ENCODE results near the gene LRMDA. TPM values are rescaled to one million over a fixed set of nuclear protein-coding genes. Genes with fewer than 3 reads are reported as not detected.
"Not testable (repeated sequence)": the region's sequence is repeated elsewhere in the genome, so short reads cannot be mapped to it uniquely, and the experiment has no call there.

LRMDA gene
- total and polyA plus RNA-seq, 7 donors, result 2.8 to 22.2 (median 9.0) TPM

DNA sequence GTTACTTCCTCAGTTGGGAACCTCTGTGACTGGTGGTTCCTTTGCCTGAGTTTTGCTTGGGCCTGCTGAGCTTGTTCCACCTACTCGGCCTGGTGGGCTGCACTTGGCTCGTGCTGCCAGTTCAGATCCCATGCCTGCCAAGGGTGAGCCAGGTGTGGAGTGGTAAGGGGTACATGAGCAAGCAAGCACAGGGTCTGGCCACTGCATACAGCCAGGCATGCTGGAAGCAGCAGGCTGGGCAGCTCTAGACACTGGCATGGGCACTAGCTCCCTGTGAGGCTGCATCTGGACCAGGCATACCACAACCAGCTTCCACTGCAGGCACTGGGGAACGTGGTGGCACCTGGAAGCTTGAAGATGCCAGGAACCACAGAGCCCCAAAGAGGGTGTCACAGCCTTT is 624.0 kb downstream of the LRMDA start:
- H3K4me3 ChIP-seq, result no peak overlapping the region
- no peaks in the 10 kb centered on the region for H3K36me3 ChIP-seq
- WGBS, 2 donors, result 90 to 91% methylated on average over 3 of the region's 3 CpGs
- H3K9me3 ChIP-seq, result peaks cover 0 to 2% (median 0%) of the 10 kb centered on the region in 4 donors
- no peaks in the 10 kb centered on the region for H3K27me3 ChIP-seq
- DNase-seq, result no peak
- intact Hi-C loops (cut with DNase I), result no loop called here
- H3K4me1 ChIP-seq, result peaks cover 0 to 12% (median 10%) of the 10 kb centered on the region in 4 donors
- no peak overlapping the region for H3K27ac ChIP-seq
- no peak for TF ChIP-seq POLR2A (IDR thresholded peaks at IDR 0.05)
- TF ChIP-seq POLR2AphosphoS5 (IDR thresholded peaks at IDR 0.05), result no peak
- TF ChIP-seq EP300 (IDR thresholded peaks at IDR 0.05), result no peak
- TF ChIP-seq, protein P1, sequence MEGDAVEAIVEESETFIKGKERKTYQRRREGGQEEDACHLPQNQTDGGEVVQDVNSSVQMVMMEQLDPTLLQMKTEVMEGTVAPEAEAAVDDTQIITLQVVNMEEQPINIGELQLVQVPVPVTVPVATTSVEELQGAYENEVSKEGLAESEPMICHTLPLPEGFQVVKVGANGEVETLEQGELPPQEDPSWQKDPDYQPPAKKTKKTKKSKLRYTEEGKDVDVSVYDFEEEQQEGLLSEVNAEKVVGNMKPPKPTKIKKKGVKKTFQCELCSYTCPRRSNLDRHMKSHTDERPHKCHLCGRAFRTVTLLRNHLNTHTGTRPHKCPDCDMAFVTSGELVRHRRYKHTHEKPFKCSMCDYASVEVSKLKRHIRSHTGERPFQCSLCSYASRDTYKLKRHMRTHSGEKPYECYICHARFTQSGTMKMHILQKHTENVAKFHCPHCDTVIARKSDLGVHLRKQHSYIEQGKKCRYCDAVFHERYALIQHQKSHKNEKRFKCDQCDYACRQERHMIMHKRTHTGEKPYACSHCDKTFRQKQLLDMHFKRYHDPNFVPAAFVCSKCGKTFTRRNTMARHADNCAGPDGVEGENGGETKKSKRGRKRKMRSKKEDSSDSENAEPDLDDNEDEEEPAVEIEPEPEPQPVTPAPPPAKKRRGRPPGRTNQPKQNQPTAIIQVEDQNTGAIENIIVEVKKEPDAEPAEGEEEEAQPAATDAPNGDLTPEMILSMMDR (IDR thresholded peaks at IDR 0.05), result no peak

DNA sequence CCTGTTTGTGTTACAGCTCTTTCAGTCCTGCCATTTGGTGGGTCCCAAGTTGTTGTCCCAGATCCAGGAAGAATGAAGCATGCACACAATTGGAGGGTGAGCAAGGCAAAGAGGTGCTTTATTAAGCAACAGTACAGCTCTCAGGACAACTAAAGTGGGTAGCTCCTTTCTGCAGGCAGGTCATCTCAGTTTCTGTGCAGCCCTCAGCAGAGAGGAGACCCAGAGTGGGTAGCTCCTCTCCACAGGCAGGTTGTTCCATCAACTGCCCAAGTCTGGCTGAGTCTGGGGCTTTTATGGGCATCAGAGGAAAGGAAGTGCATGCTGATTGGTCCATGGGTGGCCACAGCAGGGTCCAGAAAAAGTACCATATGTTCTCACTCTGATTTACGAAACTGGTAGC is 624.5 kb downstream of the LRMDA start:
- intact Hi-C loops (cut with DNase I), result no loop called here
- H3K4me1 ChIP-seq, result peaks cover 0 to 7% (median 5%) of the 10 kb centered on the region in 4 donors
- no peaks in the 10 kb centered on the region for H3K27me3 ChIP-seq
- 97 to 98% methylated on average over 1 of the region's 1 CpG for WGBS, 2 donors
- no peak overlapping the region for H3K27ac ChIP-seq
- H3K9me3 ChIP-seq, result peaks cover 0 to 2% (median 0%) of the 10 kb centered on the region in 4 donors
- no peak for TF ChIP-seq POLR2AphosphoS5 (IDR thresholded peaks at IDR 0.05)
- no peak for TF ChIP-seq EP300 (IDR thresholded peaks at IDR 0.05)
- no peak for TF ChIP-seq POLR2A (IDR thresholded peaks at IDR 0.05)
- TF ChIP-seq, protein P1 (IDR thresholded peaks at IDR 0.05), result no peak
- no peak for DNase-seq
- H3K36me3 ChIP-seq, result no peaks in the 10 kb centered on the region
- no peak overlapping the region for H3K4me3 ChIP-seq

GRCh38 chr10:76060993-76061392 is 629.6 kb downstream of the LRMDA start:
- H3K27me3 ChIP-seq; DNase-seq; H3K36me3 ChIP-seq; H3K4me3 ChIP-seq; H3K9me3 ChIP-seq; H3K4me1 ChIP-seq; intact Hi-C loops (cut with DNase I); H3K27ac ChIP-seq: not testable (repeated sequence)
- 92% methylated on average over 2 of the region's 2 CpGs for WGBS, 2 donors

GRCh38 chr10:76066457-76066856 is 635.0 kb downstream of the LRMDA start:
- Histone ChIP-seq H3K27ac (no peak overlapping the region), H3K9me3 (no peaks in the 10 kb centered on the region), H3K4me1 (peaks cover 0 to 19% (median 13%) of the 10 kb centered on the region in 4 donors), H3K36me3 (no peaks in the 10 kb centered on the region), H3K27me3 (no peaks in the 10 kb centered on the region), H3K4me3 (no peak overlapping the region)
- TF ChIP-seq POLR2AphosphoS5 (IDR thresholded peaks at IDR 0.05) (no peak), POLR2A (IDR thresholded peaks at IDR 0.05) (no peak), EP300 (IDR thresholded peaks at IDR 0.05) (no peak)
- TF ChIP-seq, protein P1 (IDR thresholded peaks at IDR 0.05), result no peak
- DNase-seq, result no peak
- 93 to 95% methylated on average over 1 of the region's 1 CpG for whole genome bisulfite sequencing, 2 donors
- intact Hi-C loops (cut with DNase I), result no loop called here

GRCh38 chr10:76067447-76067846 is 636.0 kb downstream of the LRMDA start:
- Histone ChIP-seq H3K4me3 (no peak overlapping the region), H3K36me3 (no peaks in the 10 kb centered on the region), H3K27me3 (no peaks in the 10 kb centered on the region), H3K4me1 (peaks cover 0 to 28% (median 20%) of the 10 kb centered on the region in 4 donors), H3K27ac (no peak overlapping the region), H3K9me3 (no peaks in the 10 kb centered on the region)
- TF ChIP-seq, protein P1 (IDR thresholded peaks at IDR 0.05), result no peak
- TF ChIP-seq POLR2AphosphoS5 (IDR thresholded peaks at IDR 0.05) (no peak), POLR2A (IDR thresholded peaks at IDR 0.05) (no peak), EP300 (IDR thresholded peaks at IDR 0.05) (no peak)
- intact Hi-C loops (cut with DNase I), result no loop called here
- no peak for DNase-seq
- WGBS, 2 donors, result 90 to 94% methylated on average over 3 of the region's 3 CpGs

Data from sigmoid colon (tissue), 7 donors.